Left ventricle myocardium inferior (tissue), 1 donor: ENCODE measurements around the gene DSTYK. TPM values are rescaled to one million over a fixed set of nuclear protein-coding genes. Genes with fewer than 3 reads are reported as not detected.
A peak's percentile ranks its signal among the peaks of the same experiment; 100 is the strongest.

Experiments used
- DNase-seq: peaks from one replicate; pipeline ENCODE4 v3.0.0-alpha.2; 2020
- H3K27ac ChIP-seq: fragments of 200-600 bp; replicated peaks from 2 replicates; pipeline ENCODE4 v1.8.0; 2021
- H3K27me3 ChIP-seq: fragments of 200-600 bp; 2 replicates; pipeline ENCODE4 v1.8.0; 2021; ENCODE audit warnings: low read depth
- H3K36me3 ChIP-seq: fragments of 200-600 bp; 2 replicates; pipeline ENCODE4 v1.8.0; 2021
- H3K4me1 ChIP-seq: fragments of 200-600 bp; 2 replicates; pipeline ENCODE4 v1.8.0; 2021
- H3K4me3 ChIP-seq: fragments of 200-600 bp; 2 replicates; pipeline ENCODE4 v1.8.0; 2021; ENCODE audit warnings: mild to moderate bottlenecking, moderate library complexity
- H3K9me3 ChIP-seq: fragments of 200-600 bp; replicated peaks from 2 replicates; pipeline ENCODE4 v1.8.0; 2021
- CTCF ChIP-seq: fragments of 200-600 bp; IDR thresholded peaks from 2 replicates; pipeline ENCODE4 v1.8.0; 2021; ENCODE audit warnings: antibody characterized with exemption, mild to moderate bottlenecking, borderline replicate concordance
- intact Hi-C: fragments of 100-400 bp; cut with micrococcal nuclease; formaldehyde crosslinking; loops from one replicate; pipeline ENCODE4 v1.11.0; 2022
- total RNA-seq: library from RNA; stranded (reverse); fragmentation: NEBNext Ultra II Directional; extraction: Animal tissue kit (Norgen Biotek cat#: 25700); gene quantifications from one replicate; pipeline ENCODE4 v1.2.1, GENCODE V29; 2021
- donor health status: DM: no; HTN: yes; CAD: no; lungs with severe emphysema.

DSTYK gene
- total RNA-seq, 1 donor from 2014 or later = 6.3 TPM

GRCh38 chr1:205220421-205220820 is 8.9 kb upstream of the DSTYK start:
- TF ChIP-seq CTCF = no peak
- Histone ChIP-seq H3K36me3 (no peaks in the 10 kb centered on the region), H3K4me1 (no peaks in the 10 kb centered on the region), H3K9me3 (no peaks in the 10 kb centered on the region), H3K4me3 (no peak overlapping the region), H3K27me3 (peaks cover 15% of the 10 kb centered on the region), H3K27ac (no peak overlapping the region)
- no peak for DNase-seq
- intact Hi-C loops = no loop called here

GRCh38 chr1:205217418-205217817 is 5.9 kb upstream of the DSTYK start:
- DNase-seq = no peak
- intact Hi-C loops = no loop called here
- H3K4me1 ChIP-seq = no peaks in the 10 kb centered on the region
- H3K36me3 ChIP-seq = no peaks in the 10 kb centered on the region
- H3K4me3 ChIP-seq = no peak overlapping the region
- H3K9me3 ChIP-seq = no peaks in the 10 kb centered on the region
- peaks cover 9% of the 10 kb centered on the region for H3K27me3 ChIP-seq
- no peak for TF ChIP-seq CTCF
- H3K27ac ChIP-seq = no peak overlapping the region

GRCh38 chr1:205216588-205216987 is 5.1 kb upstream of the DSTYK start:
- peaks cover 6% of the 10 kb centered on the region for H3K4me1 ChIP-seq
- H3K9me3 ChIP-seq = no peaks in the 10 kb centered on the region
- H3K4me3 ChIP-seq = no peak overlapping the region
- TF ChIP-seq CTCF = no peak
- no peak overlapping the region for H3K27ac ChIP-seq
- intact Hi-C loops = no loop called here
- H3K27me3 ChIP-seq = peaks cover 9% of the 10 kb centered on the region
- no peaks in the 10 kb centered on the region for H3K36me3 ChIP-seq
- no peak for DNase-seq

- DNase-seq = no peak
- intact Hi-C loops = no loop called here
Observed at GRCh38 chr1:205214756-205215155, 3.3 kb upstream of the DSTYK start.

GRCh38 chr1:205211839-205212536 is 486 bp upstream of the DSTYK start:
- H3K36me3 ChIP-seq = no peaks in the 10 kb centered on the region
- TF ChIP-seq CTCF = no peak
- H3K27me3 ChIP-seq = peaks cover 9% of the 10 kb centered on the region
- no peaks in the 10 kb centered on the region for H3K9me3 ChIP-seq
- peaks cover 31% of the 10 kb centered on the region for H3K4me1 ChIP-seq
- H3K4me3 ChIP-seq = peak overlapping the region; percentile 99
- peak overlapping the region; percentile 97 for H3K27ac ChIP-seq
- intact Hi-C loops = no loop called here
- DNase-seq = no peak

More at GRCh38 chr1:205214756-205215155, 3.3 kb upstream of the DSTYK start:
- H3K4me3 ChIP-seq = no peak overlapping the region
- H3K27me3 ChIP-seq = peaks cover 9% of the 10 kb centered on the region
- no peaks in the 10 kb centered on the region for H3K9me3 ChIP-seq
- H3K27ac ChIP-seq = no peak overlapping the region
- H3K36me3 ChIP-seq = no peaks in the 10 kb centered on the region
- no peak for TF ChIP-seq CTCF
- peaks cover 24% of the 10 kb centered on the region for H3K4me1 ChIP-seq
